SK-N-SH (cell line): ENCODE measurements around the gene TCFL5. TPM values are rescaled to one million over a fixed set of nuclear protein-coding genes. Genes with fewer than 3 reads are reported as not detected.

ENCODE experiments used
- CTCF ChIA-PET: fragments of 300-600, 350-600 bp; formaldehyde crosslinking; extraction: SDS; loops from one replicate; lab custom pipeline; 2021; lab: Yijun Ruan, JAX
- POLR2A ChIA-PET: fragments of 350-600 bp; sonication (Branson Sonifier 250); formaldehyde crosslinking; extraction: SDS; loops from one replicate; lab custom pipeline; 2020; ENCODE audit warnings: antibody characterized with exemption, inconsistent platforms; lab: Yijun Ruan, JAX
- DNase-seq: peaks from one replicate; pipeline ENCODE4 v3.0.0; 2012
- H2AFZ ChIP-seq: fragments of 200-600 bp; sonication (generic); 2 replicates; pipeline ENCODE4 v1.8.1; 2016; ENCODE audit warnings: antibody characterized with exemption, mild to moderate bottlenecking, low read depth
- H3F3A ChIP-seq: fragments of 200-600 bp; sonication (generic); replicated peaks from 2 replicates; pipeline ENCODE3; 2016; ENCODE audit warnings: antibody characterized with exemption, mild to moderate bottlenecking; ENCODE audit not compliant: insufficient read depth
- H3K27ac ChIP-seq, 2 experiments: fragments of 200-500 bp in 1 of 2; fragments of 200-600 bp in 1 of 2; sonication (Bioruptor generic) in 1 of 2; sonication (generic), shearing (Covaris generic) in 1 of 2; 2 replicates each; pipeline versions ENCODE4 v1.5.1 to v1.6.1; 2014 to 2016; ENCODE audit warnings: low read depth in 2 of 2, inconsistent platforms in 1 of 2, low read length in 1 of 2, mild to moderate bottlenecking in 1 of 2, mixed read lengths in 1 of 2
- H3K27me3 ChIP-seq: fragments of 200-600 bp; sonication (generic), shearing (Covaris generic); 2 replicates; pipeline ENCODE4 v1.6.1; 2016; ENCODE audit warnings: mixed run types; ENCODE audit not compliant: insufficient read depth
- H3K36me3 ChIP-seq, 2 experiments: fragments of 200-500 bp in 1 of 2; fragments of 200-600 bp in 1 of 2; sonication (Bioruptor generic) in 1 of 2; sonication (generic) in 1 of 2; replicated peaks in 1 of 2; 2 replicates each; pipeline versions ENCODE3 to v1.5.1; 2014 to 2016; ENCODE audit warnings: low read length in 1 of 2, mild to moderate bottlenecking in 1 of 2; ENCODE audit not compliant: insufficient read depth in 2 of 2, control insufficient read depth in 1 of 2
- H3K4me1 ChIP-seq, 2 experiments: fragments of 200-500 bp in 1 of 2; fragments of 200-600 bp in 1 of 2; sonication (Bioruptor generic) in 1 of 2; sonication (generic), shearing (Covaris generic) in 1 of 2; 2 replicates each; pipeline versions ENCODE4 v1.5.1 to v1.6.1; 2014 to 2016; ENCODE audit warnings: low read depth in 1 of 2, low read length in 1 of 2, mixed run types in 1 of 2; ENCODE audit not compliant: insufficient read depth in 2 of 2, control insufficient read depth in 1 of 2
- H3K4me2 ChIP-seq: fragments of 200-600 bp; sonication (generic), shearing (Covaris generic); 2 replicates; pipeline ENCODE4 v1.6.1; 2017; ENCODE audit warnings: mixed run types
- H3K4me3 ChIP-seq, 2 experiments: fragments of 200-500 bp in 1 of 2; fragments of 200-600 bp in 1 of 2; sonication (Bioruptor generic) in 1 of 2; sonication (generic), shearing (Covaris generic) in 1 of 2; 2 replicates each; pipeline versions ENCODE4 v1.5.1 to v1.8.1; 2014 to 2016; ENCODE audit warnings: low read depth in 2 of 2, inconsistent platforms in 1 of 2, low read length in 1 of 2, mild to moderate bottlenecking in 1 of 2, mixed read lengths in 1 of 2, moderate library complexity in 1 of 2
- H3K79me2 ChIP-seq: fragments of 200-600 bp; sonication (generic); 2 replicates; pipeline ENCODE4 v1.8.1; 2017; ENCODE audit warnings: mild to moderate bottlenecking; ENCODE audit not compliant: insufficient read depth
- H3K9ac ChIP-seq: fragments of 200-600 bp; sonication (generic); 2 replicates; pipeline ENCODE4 v1.6.1; 2017; ENCODE audit warnings: mixed run types
- H3K9me2 ChIP-seq: fragments of 200-600 bp; sonication (generic); 2 replicates; pipeline ENCODE4 v1.6.1; 2017; ENCODE audit warnings: mixed run types
- H3K9me3 ChIP-seq: fragments of 200-600 bp; sonication (generic); 2 replicates; pipeline ENCODE4 v1.6.1; 2017; ENCODE audit warnings: mixed run types, mild to moderate bottlenecking, moderate library complexity
- H4K20me1 ChIP-seq: fragments of 200-600 bp; sonication (generic); 2 replicates; pipeline ENCODE4 v1.6.1; 2017; ENCODE audit warnings: mild to moderate bottlenecking, mixed run types; ENCODE audit not compliant: insufficient read depth
- EZH2phosphoT487 ChIP-seq: fragments of 200-600 bp; sonication (generic); IDR thresholded peaks from 2 replicates; pipeline ENCODE4 v1.6.1; 2017; ENCODE audit warnings: low read depth, mixed run types, mild to moderate bottlenecking, antibody characterized with exemption, moderate library complexity, borderline replicate concordance
- FOXJ3 ChIP-seq: sonication (generic); formaldehyde crosslinking; IDR thresholded peaks from 2 replicates; pipeline ENCODE4 v1.5.1; 2020; ENCODE audit warnings: mild to moderate bottlenecking, missing genetic modification reagents
- GABPA ChIP-seq: IDR thresholded peaks from 2 replicates; pipeline ENCODE4 v1.4.0; 2012; ENCODE audit warnings: low read depth, mild to moderate bottlenecking
- MEF2A ChIP-seq: IDR thresholded peaks from 2 replicates; pipeline ENCODE4 v1.4.0; 2012; ENCODE audit warnings: low read depth, borderline replicate concordance
- NRF1 ChIP-seq: IDR thresholded peaks from 2 replicates; pipeline ENCODE4 v1.6.1; 2012; ENCODE audit warnings: low read depth, mild to moderate bottlenecking, low read length
- RCOR1 ChIP-seq: fragments of 150-350 bp; IDR thresholded peaks from 2 replicates; pipeline ENCODE4 v1.6.1; 2017; ENCODE audit warnings: antibody characterized with exemption, low read length
- RFX5 ChIP-seq: IDR thresholded peaks from 2 replicates; pipeline ENCODE4 v1.6.1; 2012; ENCODE audit warnings: mild to moderate bottlenecking, improper control_type of control experiment, low read length
- TAF1 ChIP-seq: IDR thresholded peaks from 2 replicates; pipeline ENCODE4 v1.6.1; 2012; ENCODE audit warnings: low read depth, mild to moderate bottlenecking, low read length, moderate library complexity, borderline replicate concordance
- TEAD4 ChIP-seq: IDR thresholded peaks from 2 replicates; pipeline ENCODE4 v1.4.0; 2012; ENCODE audit warnings: mild to moderate bottlenecking, borderline replicate concordance; ENCODE audit not compliant: insufficient read depth
- WGBS: methylation state at CpG from one replicate; pipeline ENCODE4 v1.1.6; 2017; ENCODE audit warnings: low lambda C conversion rate; 5-methylcytosine and 5-hydroxymethylcytosine counted together
- polyA plus RNA-seq, 3 experiments: library from polyadenylated mRNA; depleted of rRNA; stranded (reverse); fragments of >200 nt; gene quantifications; 2 replicates each; pipeline ENCODE4 v1.2.3, GENCODE V29; 2012
- TF ChIP-seq, protein P1 (sequence below): IDR thresholded peaks from 2 replicates; pipeline ENCODE4 v1.4.0; 2012; ENCODE audit warnings: low read depth, borderline replicate concordance

The TCFL5 gene
- polyA plus RNA-seq, 1 of the 3 experiments (the other 2 are of a cell fraction), result 10.1 TPM

- TF ChIP-seq EZH2phosphoT487, result no peak
- TF ChIP-seq, all 33 proteins: peak for 0
- Histone ChIP-seq H3K27me3 (no peaks in the 10 kb centered on the region), H3K4me3 (no peak overlapping the region), H3F3A (peaks cover 23% of the 10 kb centered on the region), H3K27ac (no peak overlapping the region), H3K9ac (no peak overlapping the region), H3K4me2 (no peak overlapping the region), H4K20me1 (peaks cover 4% of the 10 kb centered on the region; the same call in 1 of the 2 replicates), H3K9me2 (no peaks in the 10 kb centered on the region), H3K4me1 (peaks cover 8 to 9% of the 10 kb centered on the region in 2 experiments; a peak in 3 of 4 replicates), H3K36me3 (peaks cover 61 to 91% of the 10 kb centered on the region in 2 experiments), H3K79me2 (0 out of 2 replicates have a peak, but pooled peaks cover 5% of the 10 kb centered on the region), H3K9me3 (no peaks in the 10 kb centered on the region), H2AFZ (no peak overlapping the region)
- 91% methylated on average over 17 of the region's 25 CpGs for WGBS
- no peak for DNase-seq
- ChIA-PET POLR2A (no interaction called here), CTCF (interaction anchor here (0.9 to 3.4 kb wide), 7 partner anchors 9 to 117 kb away, joined by 3 to 22 read pairs (median 4); no protein-coding TSS in a partner anchor)
Measured at GRCh38 chr20:62892348-62893304, 31.0 kb upstream of the TCFL5 start.

GRCh38 chr20:62891111-62891510, 29.5 kb upstream of the TCFL5 start:
- Histone ChIP-seq H3K36me3 (peaks cover 63 to 96% of the 10 kb centered on the region in 2 experiments), H3K4me1 (peaks cover 13 to 17% of the 10 kb centered on the region in 2 experiments), H2AFZ (no peak overlapping the region), H3K79me2 (no peaks in the 10 kb centered on the region), H3K27ac (no peak overlapping the region), H3K4me3 (no peak overlapping the region)
- POLR2A ChIA-PET, result no interaction called here
- DNase-seq, result no peak
- WGBS, result 87% methylated on average over 13 of the region's 15 CpGs
- TF ChIP-seq TEAD4 (no peak), RFX5 (no peak), RCOR1 (no peak), NRF1 (no peak), GABPA (no peak), MEF2A (no peak), FOXJ3 (no peak), TAF1 (no peak)
- TF ChIP-seq, protein P1, sequence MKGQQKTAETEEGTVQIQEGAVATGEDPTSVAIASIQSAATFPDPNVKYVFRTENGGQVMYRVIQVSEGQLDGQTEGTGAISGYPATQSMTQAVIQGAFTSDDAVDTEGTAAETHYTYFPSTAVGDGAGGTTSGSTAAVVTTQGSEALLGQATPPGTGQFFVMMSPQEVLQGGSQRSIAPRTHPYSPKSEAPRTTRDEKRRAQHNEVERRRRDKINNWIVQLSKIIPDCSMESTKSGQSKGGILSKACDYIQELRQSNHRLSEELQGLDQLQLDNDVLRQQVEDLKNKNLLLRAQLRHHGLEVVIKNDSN, result no peak
- TF ChIP-seq, all 33 proteins: peak for 0
- H3K4me2 ChIP-seq, result no peak overlapping the region
- H3F3A ChIP-seq, result peaks cover 30% of the 10 kb centered on the region
- CTCF ChIA-PET, result interaction anchor here (0.7 to 7.2 kb wide), 4 partner anchors 9 to 114 kb away, joined by 3 to 77 read pairs (median 5); no protein-coding TSS in a partner anchor
- no peaks in the 10 kb centered on the region for H3K9me3 ChIP-seq
- H3K9ac ChIP-seq, result no peak overlapping the region
- no peaks in the 10 kb centered on the region for H3K27me3 ChIP-seq
- peaks cover 4% of the 10 kb centered on the region; the same call in 1 of the 2 replicates for H4K20me1 ChIP-seq
- no peaks in the 10 kb centered on the region for H3K9me2 ChIP-seq
